Tibial artery (tissue), 4 donors: ENCODE measurements around the gene KYAT1.

Experiments
- DNase-seq, 2 donors: peaks; one replicate each; pipeline ENCODE4 v3.0.0-alpha.2; 2019
- H3K27ac ChIP-seq, 2 donors: fragments of 200-600 bp; sonication (generic) in 1 of 2; 1 replicate in 1 of 2; 2 replicates in 1 of 2; pipeline ENCODE4 v1.5.1; 2018 to 2019; ENCODE audit warnings: mild to moderate bottlenecking in 1 of 2
- H3K27me3 ChIP-seq, 2 donors: fragments of 200-600 bp; sonication (generic) in 1 of 2; one replicate each; pipeline versions ENCODE4 v1.5.1 to v1.6.0; 2016 to 2019
- H3K36me3 ChIP-seq, 3 donors: fragments of 200-600 bp; sonication (generic) in 2 of 3; one replicate each; pipeline ENCODE4 v1.5.1; 2016 to 2019; ENCODE audit warnings: mild to moderate bottlenecking in 2 of 3
- H3K4me1 ChIP-seq, 4 donors: fragments of 200-600 bp; sonication (generic) in 2 of 4; 1 replicate in 3 of 4; 2 replicates in 1 of 4; pipeline ENCODE4 v1.5.1; 2016 to 2019
- H3K4me3 ChIP-seq, 2 donors: fragments of 200-600 bp; sonication (generic) in 1 of 2; 1 replicate in 1 of 2; 2 replicates in 1 of 2; pipeline ENCODE4 v1.5.1; 2018 to 2019; ENCODE audit warnings: mild to moderate bottlenecking in 2 of 2
- H3K9me3 ChIP-seq, 3 donors: fragments of 200-600 bp; sonication (generic) in 1 of 3; one replicate each; pipeline ENCODE4 v1.5.1; 2016 to 2019
- CTCF ChIP-seq, 2 experiments: fragments of 200-600 bp in 1 of 2; fragments of 450-650 bp in 1 of 2; IDR thresholded peaks; one replicate each; pipeline ENCODE4 v1.5.1; 2017 to 2019; ENCODE audit warnings: antibody characterized with exemption in 2 of 2, mild to moderate bottlenecking in 1 of 2, moderate library complexity in 1 of 2
- intact Hi-C: fragments of 100-400 bp; cut with DNase I; formaldehyde crosslinking; loops from one replicate; pipeline ENCODE4 v1.15.0; 2023; ENCODE audit warnings: low total_unique reads

The KYAT1 gene

DNA sequence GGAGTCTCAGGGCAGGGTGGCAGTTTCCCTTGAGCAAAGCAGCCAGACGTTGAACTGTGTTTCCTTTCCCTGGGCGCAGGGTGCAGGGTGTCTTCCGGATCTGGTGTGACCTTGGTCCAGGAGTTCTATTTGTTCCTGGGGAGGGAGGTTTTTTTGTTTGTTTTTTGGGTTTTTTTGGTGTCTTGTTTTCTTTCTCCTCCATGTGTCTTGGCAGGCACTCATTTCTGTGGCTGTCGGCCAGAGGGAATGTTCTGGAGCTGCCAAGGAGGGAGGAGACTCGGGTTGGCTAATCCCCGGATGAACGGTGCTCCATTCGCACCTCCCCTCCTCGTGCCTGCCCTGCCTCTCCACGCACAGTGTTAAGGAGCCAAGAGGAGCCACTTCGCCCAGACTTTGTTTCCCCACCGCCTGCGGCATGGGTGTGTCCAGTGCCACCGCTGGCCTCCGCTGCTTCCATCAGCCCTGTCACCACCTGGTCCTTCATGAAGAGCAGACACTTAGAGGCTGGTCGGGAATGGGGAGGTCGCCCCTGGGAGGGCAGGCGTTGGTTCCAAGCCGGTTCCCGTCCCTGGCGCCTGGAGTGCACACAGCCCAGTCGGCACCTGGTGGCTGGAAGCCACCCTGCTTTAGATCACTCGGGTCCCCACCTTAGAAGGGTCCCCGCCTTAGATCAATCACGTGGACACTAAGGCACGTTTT, 35.5 kb upstream of the KYAT1 start:
- H3K4me3 ChIP-seq, result no peak overlapping the region
- H3K27me3 ChIP-seq, result no peaks in the 10 kb centered on the region
- H3K27ac ChIP-seq, result peak overlapping the region; percentile 95 to 98
- no peak for TF ChIP-seq CTCF (IDR thresholded peaks at IDR 0.05)
- H3K36me3 ChIP-seq, result peaks cover 15 to 37% (median 22%) of the 10 kb centered on the region in 3 donors
- peak; percentile 89 to 97 for DNase-seq
- H3K9me3 ChIP-seq, result no peaks in the 10 kb centered on the region
- intact Hi-C loops, result no loop called here
- H3K4me1 ChIP-seq, result peaks cover 25 to 100% (median 92%) of the 10 kb centered on the region in 4 donors

DNA sequence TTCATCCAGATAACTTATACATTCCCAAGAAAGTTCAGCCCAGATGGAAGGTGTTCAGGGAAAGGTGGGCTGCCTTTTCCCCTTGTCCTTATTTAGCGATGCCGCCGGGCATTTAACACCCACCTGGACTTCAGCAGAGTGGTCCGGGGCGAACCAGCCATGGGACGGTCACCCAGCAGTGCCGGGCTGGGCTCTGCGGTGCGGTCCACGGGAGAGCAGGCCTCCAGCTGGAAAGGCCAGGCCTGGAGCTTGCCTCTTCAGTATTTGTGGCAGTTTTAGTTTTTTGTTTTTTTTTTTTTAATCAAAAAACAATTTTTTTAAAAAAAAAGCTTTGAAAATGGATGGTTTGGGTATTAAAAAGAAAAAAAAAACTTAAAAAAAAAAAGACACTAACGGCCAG, 35.0 kb upstream of the KYAT1 start:
- DNase-seq, result no peak
- intact Hi-C loops, result no loop called here
- Histone ChIP-seq H3K9me3 (no peaks in the 10 kb centered on the region), H3K27ac (peak overlapping the region; percentile 91 to 95), H3K4me3 (peak overlapping the region; percentile 3 to 16), H3K27me3 (no peaks in the 10 kb centered on the region), H3K36me3 (peaks cover 15 to 37% (median 22%) of the 10 kb centered on the region in 3 donors), H3K4me1 (peaks cover 22 to 100% (median 92%) of the 10 kb centered on the region in 4 donors)
- no peak for TF ChIP-seq CTCF (IDR thresholded peaks at IDR 0.05)

GRCh38 chr9:128916204-128916603, 34.5 kb upstream of the KYAT1 start:
- no peaks in the 10 kb centered on the region for H3K27me3 ChIP-seq
- no peaks in the 10 kb centered on the region for H3K9me3 ChIP-seq
- peak overlapping the region in 1 of 2 donors; percentile 16 for H3K4me3 ChIP-seq
- peak; percentile 77 to 90 for DNase-seq
- H3K36me3 ChIP-seq, result peaks cover 15 to 37% (median 23%) of the 10 kb centered on the region in 3 donors
- H3K27ac ChIP-seq, result peak overlapping the region; percentile 91 to 95
- intact Hi-C loops, result no loop called here
- TF ChIP-seq CTCF (IDR thresholded peaks at IDR 0.05), result no peak
- H3K4me1 ChIP-seq, result peaks cover 19 to 100% (median 92%) of the 10 kb centered on the region in 4 donors

DNA sequence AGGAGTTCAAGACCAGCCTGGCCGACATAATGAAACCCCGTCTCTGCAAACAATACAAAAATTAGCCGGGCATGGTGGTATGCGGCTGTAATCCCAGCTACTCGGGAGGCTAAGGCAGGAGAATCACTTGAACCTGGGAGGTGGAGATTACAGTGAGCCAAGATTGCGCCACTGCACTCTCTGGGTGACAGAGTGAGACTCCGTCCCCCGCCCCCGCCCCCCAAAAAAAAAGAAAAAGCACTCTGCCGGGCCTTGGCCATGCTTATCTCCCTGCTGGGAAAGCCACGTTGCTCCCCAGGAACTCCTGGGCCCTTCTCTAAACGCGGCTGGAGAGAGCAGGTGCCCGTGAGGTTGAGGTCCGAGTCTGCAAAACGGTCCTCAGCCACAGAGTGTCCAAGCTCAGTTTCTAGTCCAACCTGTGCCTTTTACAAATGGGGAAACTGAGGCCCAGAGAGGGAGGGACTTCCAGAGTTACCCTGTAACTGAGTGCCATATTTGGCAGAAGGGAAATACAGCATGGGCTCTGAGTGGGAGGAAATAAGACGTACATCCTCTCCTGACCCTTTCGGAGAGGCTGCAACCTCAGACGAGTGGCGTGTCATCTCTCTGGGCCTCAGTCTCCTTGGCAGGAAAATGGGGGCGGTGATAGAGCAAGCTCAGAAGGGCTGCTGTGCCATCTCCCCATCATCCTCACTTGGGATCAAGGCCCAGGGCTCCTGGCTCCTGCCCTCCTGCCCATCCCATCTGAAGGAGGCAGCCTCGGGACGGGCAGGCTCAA, 32.4 kb upstream of the KYAT1 start:
- H3K27me3 ChIP-seq, result no peaks in the 10 kb centered on the region
- intact Hi-C loops, result no loop called here
- H3K4me3 ChIP-seq, result no peak overlapping the region
- H3K9me3 ChIP-seq, result no peaks in the 10 kb centered on the region
- DNase-seq, result no peak
- H3K27ac ChIP-seq, result peak overlapping the region; percentile 91 to 95
- peaks cover 19 to 100% (median 93%) of the 10 kb centered on the region in 4 donors for H3K4me1 ChIP-seq
- peaks cover 29 to 50% (median 43%) of the 10 kb centered on the region in 3 donors for H3K36me3 ChIP-seq
- no peak for TF ChIP-seq CTCF (IDR thresholded peaks at IDR 0.05)

DNA sequence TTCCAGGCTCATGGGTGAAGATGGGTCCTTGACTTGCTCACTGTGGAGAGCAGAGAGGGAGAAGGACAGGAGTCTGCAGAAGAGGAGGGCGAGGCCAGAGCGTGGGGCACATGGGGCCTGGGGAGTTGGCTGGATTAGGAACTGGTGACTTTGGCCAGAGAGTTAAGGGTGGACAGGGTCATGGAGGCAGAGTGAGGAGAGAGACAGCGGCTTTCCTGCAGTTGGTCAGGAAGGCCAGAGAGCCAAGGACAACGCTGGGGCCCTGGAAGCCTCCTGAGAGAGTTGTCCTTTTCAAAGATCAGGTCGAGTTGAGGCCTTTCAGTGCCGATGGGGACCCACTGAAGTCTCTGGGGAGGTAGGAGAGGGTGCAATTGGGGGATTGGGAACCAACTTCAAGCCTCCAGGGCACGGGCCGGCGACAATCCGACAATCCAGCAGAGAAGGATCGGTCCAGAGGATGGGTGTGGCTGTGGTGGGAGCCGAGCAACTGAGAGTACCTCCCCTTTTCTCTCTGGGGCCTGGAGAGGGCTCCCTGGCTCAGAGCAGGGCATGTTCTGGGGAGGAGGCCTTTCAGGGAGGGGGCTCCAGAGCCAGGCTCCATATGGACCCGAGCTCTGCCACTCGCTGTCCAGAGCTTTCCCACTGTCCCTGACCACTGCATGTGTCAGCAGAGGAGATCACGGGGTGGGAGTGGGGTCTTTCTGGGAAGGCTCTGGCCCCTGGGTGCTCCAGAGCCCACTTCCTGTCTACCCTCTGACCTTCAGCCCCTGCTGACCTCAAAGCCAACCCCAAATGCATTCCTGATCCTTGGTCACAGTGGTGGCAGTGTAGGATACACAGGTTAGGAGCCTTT, 31.5 kb upstream of the KYAT1 start:
- H3K4me3 ChIP-seq, result no peak overlapping the region
- no peaks in the 10 kb centered on the region for H3K27me3 ChIP-seq
- H3K27ac ChIP-seq, result peak overlapping the region; percentile 91 to 95
- DNase-seq, result no peak
- intact Hi-C loops, result no loop called here
- peaks cover 38 to 52% (median 51%) of the 10 kb centered on the region in 3 donors for H3K36me3 ChIP-seq
- H3K4me1 ChIP-seq, result peaks cover 19 to 94% (median 90%) of the 10 kb centered on the region in 4 donors
- H3K9me3 ChIP-seq, result no peaks in the 10 kb centered on the region
- TF ChIP-seq CTCF (IDR thresholded peaks at IDR 0.05), result no peak
